GM10266 (cell line): ENCODE data around the gene ENTHD1.
"Not testable (repeated sequence)": the region's sequence is repeated elsewhere in the genome, so short reads cannot be mapped to it uniquely, and the experiment has no call there.

Source experiments
- DNase-seq: peaks from one replicate; pipeline ENCODE4 v3.0.0; 2012; ENCODE audit errors: extremely low spot score
- CTCF ChIP-seq: IDR thresholded peaks from 2 replicates; pipeline ENCODE4 v1.5.1; 2012; ENCODE audit warnings: mild to moderate bottlenecking, low read depth; ENCODE audit not compliant: control insufficient read depth, insufficient read depth; ENCODE audit errors: missing control alignments

ENTHD1 gene

GRCh38 chr22:39877079-39877845 lies 16.3 kb downstream of the ENTHD1 start:
- no peak for DNase-seq
- no peak for TF ChIP-seq CTCF

GRCh38 chr22:39875176-39875885 lies 18.2 kb downstream of the ENTHD1 start:
- DNase-seq, result not testable (repeated sequence)

GRCh38 chr22:39873965-39874364 lies 19.6 kb downstream of the ENTHD1 start:
- DNase-seq, result no peak
- TF ChIP-seq CTCF, result no peak

- no peak for TF ChIP-seq CTCF
- DNase-seq, result no peak
Measured at GRCh38 chr22:39872548-39872947, 21.0 kb downstream of the ENTHD1 start.

GRCh38 chr22:39871008-39871798 lies 22.4 kb downstream of the ENTHD1 start:
- DNase-seq, result no peak

GRCh38 chr22:39869797-39870196 lies 23.8 kb downstream of the ENTHD1 start:
- DNase-seq, result not testable (repeated sequence)

More at GRCh38 chr22:39871008-39871798, 22.4 kb downstream of the ENTHD1 start:
- TF ChIP-seq CTCF, result no peak

- DNase-seq, result no peak
- no peak for TF ChIP-seq CTCF
Measured at GRCh38 chr22:39868741-39869140, 24.8 kb downstream of the ENTHD1 start.
